Choroid plexus epithelial cell (primary cell): ENCODE data around the gene SLC26A2.
A peak's percentile ranks its signal among the peaks of the same experiment; 100 is the strongest.

Source experiments
- DNase-seq: peaks from one replicate; pipeline ENCODE4 v3.0.0-alpha.2; 2010; ENCODE audit warnings: low read depth
- H3K4me3 ChIP-seq: 2 replicates; pipeline ENCODE4 v1.5.1; 2011; ENCODE audit warnings: low read depth, mild to moderate bottlenecking, control low read depth, low read length, moderate library complexity
- CTCF ChIP-seq: conservative IDR thresholded peaks from 2 replicates; pipeline ENCODE4 v1.5.1; 2011; ENCODE audit warnings: low read depth, mild to moderate bottlenecking, control low read depth, inconsistent platforms, low read length, moderate library complexity

The SLC26A2 gene

DNA sequence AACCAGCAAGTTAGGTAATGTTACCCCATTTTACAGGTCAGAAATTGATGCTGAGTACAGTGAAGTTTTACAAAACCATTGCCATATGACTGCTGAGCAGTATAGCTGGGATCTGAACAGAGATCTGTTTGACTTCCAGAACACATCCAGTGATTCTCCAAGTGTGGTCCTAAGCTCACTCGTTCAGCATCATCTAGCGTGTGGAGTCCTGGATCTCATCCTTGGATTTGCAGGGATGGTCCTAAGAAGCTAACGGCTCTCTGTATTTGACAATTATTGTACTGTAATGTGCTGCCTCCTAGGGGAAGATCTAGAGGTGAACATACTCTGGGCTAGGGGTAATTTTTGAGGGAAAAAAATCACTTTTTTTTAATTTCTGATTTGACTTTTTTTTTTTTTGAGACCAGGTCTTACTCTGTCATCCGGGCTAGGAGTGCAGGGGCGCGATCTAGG is 1.4 kb downstream of the SLC26A2 start:
- TF ChIP-seq CTCF: peak; percentile 72
- H3K4me3 ChIP-seq: no peak overlapping the region
- DNase-seq: peak; percentile 83

DNA sequence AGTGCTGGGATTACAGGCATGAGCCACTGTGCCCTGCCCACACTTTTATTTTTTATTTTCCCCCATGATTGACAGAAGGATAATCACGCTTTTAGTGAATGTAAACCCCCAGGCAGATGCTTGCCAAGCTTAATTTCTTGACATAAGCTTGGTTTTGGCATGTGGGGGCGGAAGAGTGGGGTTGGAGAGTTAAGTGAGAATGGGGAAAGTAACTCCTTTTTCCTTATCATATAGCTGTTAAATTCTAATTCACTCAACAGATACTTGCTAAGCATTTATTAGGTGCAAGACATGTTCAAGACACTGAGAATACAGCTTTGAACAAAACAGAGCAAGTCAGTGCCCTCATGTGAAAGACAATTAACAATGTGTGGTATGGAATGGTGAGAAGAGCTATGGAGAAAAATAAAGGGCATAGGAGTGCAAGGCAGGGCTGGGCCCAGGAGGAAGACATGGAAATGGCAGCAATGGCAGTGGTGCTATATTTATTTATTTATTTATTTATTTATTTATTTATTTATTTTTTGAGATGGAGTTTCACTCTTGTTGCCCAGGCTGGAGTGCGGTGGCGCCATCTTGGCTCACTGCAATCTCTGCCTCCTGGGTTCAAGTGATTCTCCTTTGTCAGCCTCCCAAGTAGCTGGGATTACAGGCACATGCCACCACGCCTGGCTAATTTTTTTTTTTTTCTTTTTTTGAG is 2.2 kb downstream of the SLC26A2 start:
- no peak for TF ChIP-seq CTCF
- no peak overlapping the region for H3K4me3 ChIP-seq
- DNase-seq: no peak

DNA sequence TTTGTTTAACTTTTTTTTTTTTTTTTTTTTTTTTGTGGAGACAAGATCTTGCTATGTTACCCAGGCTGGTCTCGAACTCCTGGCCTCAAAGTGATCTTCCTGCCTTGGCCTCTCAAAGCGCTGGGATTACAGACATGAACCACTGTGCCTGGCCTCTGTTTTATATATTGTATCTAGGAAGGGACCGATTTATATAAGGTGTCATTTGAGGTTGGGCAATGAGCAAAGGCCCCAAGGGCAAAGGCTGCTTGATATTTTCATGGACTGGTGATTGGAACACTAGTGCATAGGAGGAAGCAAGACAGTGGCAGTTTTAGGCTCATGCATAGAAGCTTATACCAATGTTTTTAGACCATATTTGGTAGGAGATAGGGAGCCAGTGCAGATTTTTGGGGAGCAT is 3.2 kb downstream of the SLC26A2 start:
- no peak for TF ChIP-seq CTCF
- no peak for DNase-seq
- no peak overlapping the region for H3K4me3 ChIP-seq

GRCh38 chr5:149966946-149967345 is 6.4 kb downstream of the SLC26A2 start:
- no peak overlapping the region for H3K4me3 ChIP-seq
- no peak for TF ChIP-seq CTCF
- no peak for DNase-seq

DNA sequence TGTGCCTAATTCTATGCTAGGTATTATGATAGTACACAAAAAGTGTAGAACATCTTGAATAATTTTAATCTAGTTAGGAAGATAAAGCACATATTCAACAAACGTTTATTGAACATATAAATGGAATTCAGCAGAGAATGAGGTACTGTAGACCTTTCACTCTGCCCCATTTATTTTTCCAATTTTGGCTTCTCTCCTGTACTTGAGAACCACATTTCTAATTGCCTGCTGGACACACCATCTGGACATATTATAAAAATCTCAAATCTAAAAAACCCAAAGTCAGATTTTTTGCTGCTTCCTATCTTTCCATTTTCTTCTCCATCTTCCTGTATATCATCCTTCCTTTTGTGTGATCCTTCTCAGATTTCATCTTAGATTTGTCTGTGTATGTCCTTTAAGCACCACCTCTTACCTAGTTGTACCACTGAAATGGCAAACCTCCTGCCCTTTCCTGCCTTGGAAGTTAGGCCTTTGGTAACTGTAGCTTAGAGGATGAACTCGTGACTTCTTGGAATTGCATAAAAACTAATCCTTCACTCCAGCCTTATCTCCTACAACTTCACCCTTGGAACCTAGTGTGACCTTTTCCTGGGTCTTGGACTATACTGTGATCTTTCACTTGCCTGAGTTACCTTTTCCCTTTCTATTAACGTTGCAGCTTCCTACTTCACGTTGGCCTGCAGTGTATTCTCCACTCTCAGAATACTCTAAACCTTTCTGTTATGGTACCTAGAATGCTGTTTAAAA is 8.8 kb downstream of the SLC26A2 start:
- no peak for TF ChIP-seq CTCF
- no peak for DNase-seq
- no peak overlapping the region for H3K4me3 ChIP-seq

- TF ChIP-seq CTCF: no peak
- no peak overlapping the region for H3K4me3 ChIP-seq
- no peak for DNase-seq
Observed at GRCh38 chr5:149975409-149975808, 14.9 kb downstream of the SLC26A2 start.
